Renal pelvis (tissue), 12 donors: ENCODE results near the gene GEN1. TPM values are rescaled to one million over a fixed set of nuclear protein-coding genes. Genes with fewer than 3 reads are reported as not detected.

Source experiments
- DNase-seq: peaks from one replicate; pipeline ENCODE4 v3.0.0-alpha.2; 2013
- long read RNA-seq, 16 experiments: transcript quantifications; one replicate each; lab custom pipeline, GENCODE V29; 2026
- polyA plus RNA-seq, 3 donors: library from polyadenylated mRNA; unstranded; fragments of 120-200 nt; gene quantifications; one replicate each; pipeline ENCODE4 v1.2.1, GENCODE V29; 2013; ENCODE audit not compliant: insufficient read length in 3 of 3

Gene GEN1, protein sequence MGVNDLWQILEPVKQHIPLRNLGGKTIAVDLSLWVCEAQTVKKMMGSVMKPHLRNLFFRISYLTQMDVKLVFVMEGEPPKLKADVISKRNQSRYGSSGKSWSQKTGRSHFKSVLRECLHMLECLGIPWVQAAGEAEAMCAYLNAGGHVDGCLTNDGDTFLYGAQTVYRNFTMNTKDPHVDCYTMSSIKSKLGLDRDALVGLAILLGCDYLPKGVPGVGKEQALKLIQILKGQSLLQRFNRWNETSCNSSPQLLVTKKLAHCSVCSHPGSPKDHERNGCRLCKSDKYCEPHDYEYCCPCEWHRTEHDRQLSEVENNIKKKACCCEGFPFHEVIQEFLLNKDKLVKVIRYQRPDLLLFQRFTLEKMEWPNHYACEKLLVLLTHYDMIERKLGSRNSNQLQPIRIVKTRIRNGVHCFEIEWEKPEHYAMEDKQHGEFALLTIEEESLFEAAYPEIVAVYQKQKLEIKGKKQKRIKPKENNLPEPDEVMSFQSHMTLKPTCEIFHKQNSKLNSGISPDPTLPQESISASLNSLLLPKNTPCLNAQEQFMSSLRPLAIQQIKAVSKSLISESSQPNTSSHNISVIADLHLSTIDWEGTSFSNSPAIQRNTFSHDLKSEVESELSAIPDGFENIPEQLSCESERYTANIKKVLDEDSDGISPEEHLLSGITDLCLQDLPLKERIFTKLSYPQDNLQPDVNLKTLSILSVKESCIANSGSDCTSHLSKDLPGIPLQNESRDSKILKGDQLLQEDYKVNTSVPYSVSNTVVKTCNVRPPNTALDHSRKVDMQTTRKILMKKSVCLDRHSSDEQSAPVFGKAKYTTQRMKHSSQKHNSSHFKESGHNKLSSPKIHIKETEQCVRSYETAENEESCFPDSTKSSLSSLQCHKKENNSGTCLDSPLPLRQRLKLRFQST
- 10 to 100 TPM; 10.6 to 16.5 (median 15.3) TPM for polyA plus RNA-seq
- long read RNA-seq, donor 1, full-length matches to known transcripts = 1 of 1 reads
- long read RNA-seq, donor 1, partial matches to known transcripts = 0 of 1 reads
- long read RNA-seq, donor 1, other reads (novel, unspliced or antisense) = 0 of 1 reads
- long read RNA-seq, donor 2 = 0 reads
- long read RNA-seq, donor 3, full-length matches to known transcripts = 3 of 3 reads
- long read RNA-seq, donor 3, partial matches to known transcripts = 0 of 3 reads
- long read RNA-seq, donor 3, other reads (novel, unspliced or antisense) = 0 of 3 reads
- long read RNA-seq, donor 4, partial matches to known transcripts = 0 of 1 reads
- long read RNA-seq, donor 4, other reads (novel, unspliced or antisense) = 0 of 1 reads
- long read RNA-seq, donor 5, full-length matches to known transcripts = 3 of 3 reads
- long read RNA-seq, donor 5, partial matches to known transcripts = 0 of 3 reads
- long read RNA-seq, donor 5, other reads (novel, unspliced or antisense) = 0 of 3 reads
- long read RNA-seq, donor 6, partial matches to known transcripts = 0 of 3 reads
- long read RNA-seq, donor 6, other reads (novel, unspliced or antisense) = 0 of 3 reads
- long read RNA-seq, donor 7, full-length matches to known transcripts = 2 of 2 reads
- long read RNA-seq, donor 7, partial matches to known transcripts = 0 of 2 reads
- long read RNA-seq, donor 7, other reads (novel, unspliced or antisense) = 0 of 2 reads
- long read RNA-seq, donor 8, full-length matches to known transcripts = 4 of 4 reads
- long read RNA-seq, donor 8, partial matches to known transcripts = 0 of 4 reads
- long read RNA-seq, donor 8, other reads (novel, unspliced or antisense) = 0 of 4 reads
- long read RNA-seq, donor 9, partial matches to known transcripts = 0 of 2 reads
- long read RNA-seq, donor 9, other reads (novel, unspliced or antisense) = 0 of 2 reads
- long read RNA-seq, donor 10, partial matches to known transcripts = 0 of 4 reads
- long read RNA-seq, donor 10, other reads (novel, unspliced or antisense) = 0 of 4 reads
- long read RNA-seq, donor 11, full-length matches to known transcripts = 8 of 8 reads
- long read RNA-seq, donor 11, partial matches to known transcripts = 0 of 8 reads
- long read RNA-seq, donor 11, other reads (novel, unspliced or antisense) = 0 of 8 reads
- long read RNA-seq, donor 12, full-length matches to known transcripts = 7 of 7 reads
- long read RNA-seq, donor 12, partial matches to known transcripts = 0 of 7 reads
- long read RNA-seq, donor 12, other reads (novel, unspliced or antisense) = 0 of 7 reads
- long read RNA-seq, donor 13, partial matches to known transcripts = 0 of 2 reads
- long read RNA-seq, donor 13, other reads (novel, unspliced or antisense) = 0 of 2 reads
- long read RNA-seq, donor 14 = 0 reads
- long read RNA-seq, donor 15, partial matches to known transcripts = 0 of 4 reads
- long read RNA-seq, donor 15, other reads (novel, unspliced or antisense) = 0 of 4 reads
- long read RNA-seq, donor 16, full-length matches to known transcripts = 6 of 6 reads
- long read RNA-seq, donor 16, partial matches to known transcripts = 0 of 6 reads
- long read RNA-seq, donor 16, other reads (novel, unspliced or antisense) = 0 of 6 reads

DNA sequence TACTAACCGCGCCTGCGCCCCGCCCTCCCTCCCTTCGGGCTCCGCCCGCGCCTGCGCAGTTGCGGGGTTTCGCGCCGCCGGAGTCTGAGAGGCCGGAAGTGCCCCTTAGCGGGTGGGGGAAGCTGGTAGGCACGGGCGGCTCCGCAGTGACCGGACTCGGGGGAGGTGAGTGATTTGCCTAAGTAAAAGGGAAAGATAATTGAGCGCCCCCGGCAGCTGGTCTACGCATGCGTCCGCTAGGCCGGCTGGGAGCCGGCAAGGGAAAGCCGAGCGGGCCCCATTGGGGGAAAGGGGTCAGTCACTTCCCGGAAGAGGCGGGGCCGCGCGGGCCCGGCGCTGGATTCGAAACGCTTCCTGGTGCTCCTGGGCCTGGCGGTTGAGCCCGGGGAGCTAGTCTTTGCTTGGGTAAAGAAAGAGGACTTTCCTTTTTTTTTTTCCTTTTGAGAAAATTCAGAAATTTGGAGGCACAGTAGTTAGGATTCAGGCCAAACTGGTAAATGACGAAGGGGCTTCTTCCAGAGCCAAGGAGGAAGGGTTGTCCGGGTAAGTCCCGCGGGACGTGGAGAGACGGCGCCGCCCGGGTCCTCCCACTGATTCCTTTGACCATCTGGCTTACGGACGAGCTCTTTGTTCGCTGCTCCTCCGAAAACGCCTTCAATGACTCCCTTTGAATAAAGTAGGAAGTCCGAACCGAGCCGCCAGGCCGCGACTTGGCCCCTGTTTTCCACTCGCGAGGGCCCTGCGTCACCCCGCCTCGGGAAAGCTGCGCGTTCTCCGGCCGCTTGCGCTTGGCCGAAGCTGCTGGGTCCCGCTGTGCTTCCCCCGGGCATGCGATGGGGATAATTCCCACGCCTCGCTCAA, at the start of gene GEN1, which contains the start of gene SMC6:
Gene GEN1 (plus strand): TSS at position 336 of the 861 bp plus-strand sequence. CDS start 5,806 bp downstream, outside the sequence.
Gene SMC6 (minus strand): TSS at position 8 of the 861 bp plus-strand sequence. CDS start 7,864 bp downstream, outside the sequence.
- peak; percentile 89 for DNase-seq

DNA sequence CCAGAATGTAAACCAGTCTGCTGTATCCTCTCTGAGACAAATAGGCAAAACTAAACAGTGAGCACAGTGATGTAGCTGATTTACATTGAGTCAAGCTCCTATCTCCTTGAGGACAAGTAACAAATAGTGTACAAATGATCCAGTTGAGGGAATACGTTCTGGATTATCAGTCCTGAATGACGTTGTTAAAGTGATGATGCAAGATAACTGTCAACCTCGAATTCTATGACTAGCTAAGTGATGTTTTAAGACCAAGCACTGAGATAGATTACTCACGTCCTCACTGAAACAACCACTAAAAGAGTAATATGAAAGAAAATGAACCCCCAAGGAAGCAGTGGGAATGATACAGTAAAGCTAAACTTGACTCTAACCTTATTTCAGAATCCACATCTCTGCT, 47.1 kb upstream of the GEN1 start:
- no peak for DNase-seq

DNA sequence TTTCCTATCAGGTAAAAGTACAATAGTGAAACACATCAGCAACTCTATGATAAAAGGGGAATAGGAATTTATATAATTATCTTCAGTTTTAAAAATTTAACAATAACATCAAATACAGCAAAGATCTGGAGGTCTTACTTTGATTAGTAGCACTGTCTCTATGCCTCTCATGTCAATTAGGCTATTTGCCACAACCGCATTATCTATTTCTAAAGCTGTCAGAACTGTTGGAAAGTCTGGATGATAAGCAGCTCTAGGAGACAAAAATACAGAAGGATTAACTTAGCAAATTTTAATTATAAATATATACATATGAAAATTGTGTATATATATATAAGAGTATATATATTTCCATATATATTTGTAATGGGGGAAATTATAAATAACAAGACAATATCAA, 45.4 kb upstream of the GEN1 start:
- no peak for DNase-seq

GRCh38 chr2:17709897-17710296, 44.0 kb upstream of the GEN1 start:
- DNase-seq = no peak

DNA sequence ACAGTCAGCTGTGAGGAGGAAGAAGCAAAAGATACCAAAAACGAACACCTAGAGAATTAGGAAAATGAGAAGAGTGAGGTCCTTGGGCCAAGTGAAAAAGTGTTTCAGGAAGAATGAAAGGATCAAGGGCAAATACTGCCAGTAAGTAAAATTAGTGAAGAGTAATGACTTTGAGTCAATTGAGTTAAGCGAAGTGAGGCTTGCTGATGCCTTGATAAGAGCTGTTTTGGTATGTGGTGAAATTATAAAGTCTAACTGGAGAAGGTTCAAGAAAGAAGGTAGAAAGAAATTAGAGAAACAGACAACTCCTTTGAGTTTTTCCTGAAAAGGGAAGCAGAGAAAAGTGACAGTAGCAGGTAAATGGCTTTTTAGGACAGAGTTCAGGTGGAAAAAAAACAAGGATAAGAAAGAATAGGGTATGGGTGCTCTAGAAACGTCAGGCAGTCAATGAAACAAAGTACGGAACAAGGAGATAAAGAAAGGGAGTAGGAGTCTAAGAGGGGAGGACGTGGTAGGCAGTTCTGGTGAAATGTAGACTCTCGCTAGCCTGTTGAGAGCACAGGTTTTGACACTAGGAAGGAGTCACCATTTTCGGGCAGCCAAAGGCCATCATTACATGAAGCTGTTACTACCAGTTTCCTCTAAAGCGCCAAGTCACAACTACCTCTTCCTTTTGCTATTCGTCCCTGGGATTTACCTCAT, 43.2 kb upstream of the GEN1 start:
- DNase-seq = no peak

DNA sequence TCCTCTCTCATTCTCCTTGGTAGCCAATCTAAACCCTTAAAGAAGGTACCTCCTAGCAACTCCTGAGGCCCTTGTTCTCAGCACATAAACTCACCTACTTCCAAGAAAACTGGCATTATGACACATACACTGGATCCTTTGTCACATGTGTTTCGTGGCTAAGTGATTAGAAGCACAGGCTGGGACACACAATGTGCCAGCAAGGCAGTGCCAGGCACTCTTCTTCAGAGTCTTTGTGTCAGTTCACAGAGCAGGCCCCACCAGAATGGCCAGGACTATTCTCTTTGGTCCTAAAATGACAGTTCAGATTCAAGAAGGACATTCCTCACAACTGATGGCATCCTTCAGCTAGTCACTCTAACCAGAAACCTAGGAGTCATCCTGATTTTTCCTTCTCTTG, 40.6 kb upstream of the GEN1 start:
- DNase-seq = no peak

GRCh38 chr2:17717666-17718065, 36.3 kb upstream of the GEN1 start:
- no peak for DNase-seq

GRCh38 chr2:17718689-17719088, 35.2 kb upstream of the GEN1 start:
- DNase-seq = no peak

- no peak for DNase-seq
Observed at GRCh38 chr2:17719562-17720371, 34.2 kb upstream of the GEN1 start.

GRCh38 chr2:17728210-17728609, 25.7 kb upstream of the GEN1 start:
- no peak for DNase-seq

GRCh38 chr2:17729880-17730279, 24.1 kb upstream of the GEN1 start:
- DNase-seq = no peak

GRCh38 chr2:17733599-17733998, 20.3 kb upstream of the GEN1 start:
- no peak for DNase-seq

- no peak for DNase-seq
Observed at GRCh38 chr2:17735864-17736263, 18.1 kb upstream of the GEN1 start.

DNA sequence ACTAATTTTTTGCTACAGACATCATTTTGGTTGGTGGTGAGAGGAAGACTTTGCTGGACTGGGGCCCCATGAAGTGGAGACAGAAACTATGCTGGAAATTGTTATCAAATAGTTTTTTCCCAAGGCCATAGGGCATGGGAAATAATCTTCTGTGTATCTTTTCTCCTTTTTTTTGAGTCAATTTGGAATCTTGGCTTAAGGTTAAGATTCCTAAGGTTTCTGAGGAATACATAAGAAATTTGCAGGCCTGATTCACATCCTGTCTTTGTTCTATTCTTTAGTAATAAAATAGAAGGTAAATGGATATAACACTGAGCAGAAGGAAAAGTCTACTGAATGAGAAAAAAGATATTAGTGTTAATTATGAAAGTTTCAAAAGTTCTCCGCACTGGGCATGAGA, 16.9 kb upstream of the GEN1 start:
- no peak for DNase-seq

- no peak for DNase-seq
Observed at GRCh38 chr2:17740203-17740602, 13.7 kb upstream of the GEN1 start.

DNA sequence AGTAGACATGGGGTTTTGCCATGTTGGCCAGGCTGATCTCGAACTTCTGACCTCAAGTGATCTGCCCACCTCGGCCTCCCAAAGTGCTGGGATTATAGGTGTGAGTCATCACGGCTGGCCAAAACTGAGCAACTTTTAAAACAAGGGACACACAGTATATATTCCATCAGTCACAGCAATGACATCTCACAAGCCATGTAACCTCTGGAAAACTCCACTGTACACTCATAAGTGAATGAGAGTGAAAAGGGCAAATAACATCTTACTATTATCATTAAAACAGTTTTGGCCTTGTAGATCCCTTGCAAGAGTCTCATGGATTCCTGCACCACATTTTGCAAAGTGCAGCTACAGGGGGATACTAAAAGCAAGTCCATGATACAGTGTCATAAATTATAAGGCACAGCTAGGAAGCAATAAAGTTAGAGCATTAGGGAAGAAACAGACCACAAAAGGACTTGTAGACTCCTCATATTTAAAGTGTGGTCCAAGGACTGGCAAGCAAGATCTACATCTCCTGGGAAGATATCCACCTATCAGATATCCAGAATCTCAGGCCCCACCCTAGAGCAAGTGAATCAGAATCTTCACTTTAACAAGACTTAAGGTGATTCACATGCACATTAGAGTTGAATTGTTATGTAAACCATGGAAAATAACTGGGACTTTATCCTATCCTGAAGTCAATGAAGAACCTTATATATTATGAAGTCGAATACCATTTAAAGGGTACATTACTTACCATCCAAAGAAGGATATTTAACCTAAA, 6.1 kb upstream of the GEN1 start:
- DNase-seq = no peak
